Stimulated activated naive CD8-positive, alpha-beta T cell treated with anti-CD3 and anti-CD28 coated beads, Interleukin-15, amount 100 ng/mL, for 72 hours (primary cell): Measurements from ENCODE around the gene CRB3.

Experiments used
- ATAC-seq: fragments of 150-1000 bp; cut with Tn5 transposase; 2 replicates; pipeline ENCODE4 v1.10.0; 2021; ENCODE audit warnings: mild to moderate bottlenecking, moderate library complexity
- DNase-seq, 2 donors: peaks; one replicate each; pipeline ENCODE4 v3.0.0; 2021 to 2022
- H3K27ac Mint-ChIP-seq, 2 donors: one replicate each; pipeline ENCODE4 v1.8.0; 2022; ENCODE audit warnings: mild to moderate bottlenecking in 2 of 2, mixed read lengths in 2 of 2, moderate library complexity in 2 of 2
- H3K27me3 Mint-ChIP-seq: one replicate; pipeline ENCODE4 v1.8.0; 2022; ENCODE audit warnings: mixed read lengths
- H3K4me1 Mint-ChIP-seq: one replicate; pipeline ENCODE4 v1.8.0; 2022; ENCODE audit warnings: mild to moderate bottlenecking, mixed read lengths
- H3K4me3 Mint-ChIP-seq, 2 donors: one replicate each; pipeline ENCODE4 v1.8.0; 2022; ENCODE audit warnings: mild to moderate bottlenecking in 2 of 2, mixed read lengths in 2 of 2, moderate library complexity in 1 of 2
- H3K9me3 Mint-ChIP-seq, 2 donors: one replicate each; pipeline ENCODE4 v1.8.0; 2022; ENCODE audit warnings: mixed read lengths in 2 of 2

CRB3 gene

GRCh38 chr19:6464070-6464873 is at the start of gene CRB3:
CRB3 (plus strand) TSS chr19:6464271; CDS start chr19:6464702, 431 bp downstream.
- no peaks in the 10 kb centered on the region for H3K9me3 Mint-ChIP-seq
- peaks cover 26% of the 10 kb centered on the region for H3K4me1 Mint-ChIP-seq
- ATAC-seq (no peak), DNase-seq (peak in 1 of 2 donors; percentile 34)
- H3K4me3 Mint-ChIP-seq = peak within 1 kb of the TSS; percentile 67 to 85
- no peaks in the 10 kb centered on the region for H3K27me3 Mint-ChIP-seq
- H3K27ac Mint-ChIP-seq = peak within 1 kb of the TSS in 1 of 2 donors; percentile 85

- ATAC-seq (no peak), DNase-seq (no peak)
- Mint-ChIP-seq H3K27ac (no peak overlapping the region), H3K4me1 (peaks cover 6% of the 10 kb centered on the region), H3K27me3 (no peaks in the 10 kb centered on the region), H3K9me3 (no peaks in the 10 kb centered on the region), H3K4me3 (no peak overlapping the region)
These were observed 49.1 kb upstream of the CRB3 start for GRCh38 chr19:6414793-6415590.

- DNase-seq = no peak
- H3K9me3 Mint-ChIP-seq = no peaks in the 10 kb centered on the region
- no peak overlapping the region for H3K27ac Mint-ChIP-seq
- H3K27me3 Mint-ChIP-seq = no peaks in the 10 kb centered on the region
- H3K4me1 Mint-ChIP-seq = peaks cover 7% of the 10 kb centered on the region
- ATAC-seq = peak; percentile 26
- no peak overlapping the region for H3K4me3 Mint-ChIP-seq
These were observed 48.4 kb upstream of the CRB3 start for GRCh38 chr19:6415591-6416190.

GRCh38 chr19:6416658-6417405 is 47.2 kb upstream of the CRB3 start:
- H3K4me1 Mint-ChIP-seq = peaks cover 18% of the 10 kb centered on the region
- no peak for DNase-seq
- no peak for ATAC-seq
- H3K27me3 Mint-ChIP-seq = no peaks in the 10 kb centered on the region
- H3K9me3 Mint-ChIP-seq = no peaks in the 10 kb centered on the region
- no peak overlapping the region for H3K4me3 Mint-ChIP-seq
- peak overlapping the region in 1 of 2 donors; percentile 82 for H3K27ac Mint-ChIP-seq

GRCh38 chr19:6417713-6418561 is 46.1 kb upstream of the CRB3 start:
- ATAC-seq (no peak), DNase-seq (no peak)
- Mint-ChIP-seq H3K4me3 (no peak overlapping the region), H3K4me1 (peaks cover 29% of the 10 kb centered on the region), H3K9me3 (no peaks in the 10 kb centered on the region), H3K27ac (peak overlapping the region; percentile 31 to 48), H3K27me3 (no peaks in the 10 kb centered on the region)

- Mint-ChIP-seq H3K4me1 (peaks cover 35% of the 10 kb centered on the region), H3K27ac (peak overlapping the region in 1 of 2 donors; percentile 48), H3K4me3 (no peak overlapping the region), H3K9me3 (no peaks in the 10 kb centered on the region), H3K27me3 (no peaks in the 10 kb centered on the region)
- no peak for DNase-seq
- no peak for ATAC-seq
These were observed 45.5 kb upstream of the CRB3 start for GRCh38 chr19:6418562-6418932.

GRCh38 chr19:6421075-6422014 is 42.7 kb upstream of the CRB3 start:
- Mint-ChIP-seq H3K27ac (peak overlapping the region in 1 of 2 donors; percentile 85), H3K9me3 (peaks cover 0 to 7% of the 10 kb centered on the region in 2 donors), H3K4me1 (peaks cover 50% of the 10 kb centered on the region), H3K4me3 (no peak overlapping the region), H3K27me3 (no peaks in the 10 kb centered on the region)
- DNase-seq (no peak), ATAC-seq (no peak)

GRCh38 chr19:6423499-6424194 is 40.4 kb upstream of the CRB3 start:
- ATAC-seq = no peak
- Mint-ChIP-seq H3K27me3 (no peaks in the 10 kb centered on the region), H3K27ac (peak overlapping the region; percentile 72 to 94), H3K4me3 (peak overlapping the region; percentile 92 to 94), H3K4me1 (peaks cover 50% of the 10 kb centered on the region), H3K9me3 (peaks cover 0 to 7% of the 10 kb centered on the region in 2 donors)
- peak in 1 of 2 donors; percentile 34 for DNase-seq

GRCh38 chr19:6424195-6424938 is 39.7 kb upstream of the CRB3 start, which contains the start of gene KHSRP:
KHSRP (minus strand) TSS chr19:6424811; CDS start chr19:6424701, 110 bp downstream.
- Mint-ChIP-seq H3K9me3 (peaks cover 0 to 7% of the 10 kb centered on the region in 2 donors), H3K4me3 (peak within 1 kb of the TSS; percentile 92 to 94), H3K27ac (peak within 1 kb of the TSS; percentile 95 to 96), H3K27me3 (no peaks in the 10 kb centered on the region), H3K4me1 (peaks cover 47% of the 10 kb centered on the region)
- DNase-seq (peak in 1 of 2 donors; percentile 29), ATAC-seq (no peak)

GRCh38 chr19:6424939-6425731 is 38.9 kb upstream of the CRB3 start:
- Mint-ChIP-seq H3K9me3 (peaks cover 0 to 7% of the 10 kb centered on the region in 2 donors), H3K4me3 (peak overlapping the region; percentile 81), H3K4me1 (peaks cover 55% of the 10 kb centered on the region), H3K27ac (peak overlapping the region; percentile 95 to 96), H3K27me3 (no peaks in the 10 kb centered on the region)
- peak; percentile 99 to 100 for DNase-seq
- peak; percentile 93 for ATAC-seq

GRCh38 chr19:6425732-6426620 is 38.1 kb upstream of the CRB3 start:
- H3K4me1 Mint-ChIP-seq = peaks cover 58% of the 10 kb centered on the region
- DNase-seq = no peak

More at GRCh38 chr19:6425732-6426620, 38.1 kb upstream of the CRB3 start:
- no peaks in the 10 kb centered on the region for H3K27me3 Mint-ChIP-seq
- peak overlapping the region; percentile 95 to 96 for H3K27ac Mint-ChIP-seq
- no peak for ATAC-seq
- peak overlapping the region; percentile 81 for H3K4me3 Mint-ChIP-seq
- peaks cover 0 to 7% of the 10 kb centered on the region in 2 donors for H3K9me3 Mint-ChIP-seq
